IMR-90 (cell line): ENCODE data around the gene STAU1. TPM values are rescaled to one million over a fixed set of nuclear protein-coding genes. Genes with fewer than 3 reads are reported as not detected.
"Not testable (repeated sequence)": the region's sequence is repeated elsewhere in the genome, so short reads cannot be mapped to it uniquely, and the experiment has no call there.

Source experiments
- ATAC-seq: fragments of 200-7000 bp; cut with Tn5 transposase; 2 replicates; pipeline ENCODE4 v1.9.1; 2020; ENCODE audit warnings: low read depth, mild to moderate bottlenecking, moderate library complexity
- BruUV-seq: library from RNA; stranded (reverse); fragments of 400-500 nt; replicated peaks from 2 replicates; lab custom pipeline; 2021; lab: Mats Ljungman, UMichigan
- CTCF ChIA-PET: fragments of 300-600 bp; formaldehyde crosslinking; extraction: SDS; loops from one replicate; lab custom pipeline; 2021; ENCODE audit warnings: antibody characterized with exemption; lab: Yijun Ruan, JAX
- POLR2A ChIA-PET: fragments of 300-600 bp; sonication (Branson Sonifier 250); formaldehyde crosslinking; loops from one replicate; lab custom pipeline; 2022; ENCODE audit warnings: antibody characterized with exemption; ENCODE audit not compliant: unreplicated experiment; lab: Charles Lee
- DNase-seq: peaks from one replicate; pipeline ENCODE4 v3.0.0; 2013
- H2AFZ ChIP-seq: replicated peaks from 2 replicates; pipeline ENCODE3; 2013; ENCODE audit warnings: low read length, mild to moderate bottlenecking; ENCODE audit not compliant: poor library complexity
- H2AK5ac ChIP-seq: 2 replicates; pipeline ENCODE4 v1.6.1; 2013; ENCODE audit warnings: low read depth, low read length, inconsistent platforms
- H2AK9ac ChIP-seq: replicated peaks from 2 replicates; pipeline ENCODE3; 2013; ENCODE audit warnings: mild to moderate bottlenecking, low read depth, low read length, moderate library complexity; ENCODE audit not compliant: poor library complexity
- H2BK120ac ChIP-seq: 2 replicates; pipeline ENCODE4 v1.6.1; 2013; ENCODE audit warnings: low read depth, low read length, inconsistent platforms
- H2BK15ac ChIP-seq: 3 replicates; pipeline ENCODE4 v1.6.1; 2013; ENCODE audit warnings: low read depth, low read length, inconsistent platforms
- H2BK20ac ChIP-seq: 2 replicates; pipeline ENCODE4 v1.6.1; 2013; ENCODE audit warnings: low read depth, mild to moderate bottlenecking, inconsistent platforms, low read length, moderate library complexity
- H2BK5ac ChIP-seq: 2 replicates; pipeline ENCODE4 v1.6.1; 2013; ENCODE audit warnings: mild to moderate bottlenecking, low read depth, low read length, inconsistent platforms; ENCODE audit not compliant: poor library complexity, severe bottlenecking
- H3K14ac ChIP-seq: replicated peaks from 2 replicates; pipeline ENCODE4 v1.6.1; 2013; ENCODE audit warnings: low read depth, low read length, inconsistent platforms
- H3K18ac ChIP-seq: 2 replicates; pipeline ENCODE4 v1.6.1; 2013; ENCODE audit warnings: low read depth, low read length, control low read depth
- H3K23ac ChIP-seq: 2 replicates; pipeline ENCODE4 v1.6.1; 2013; ENCODE audit warnings: low read depth, low read length, inconsistent platforms
- H3K27ac ChIP-seq: 2 replicates; pipeline ENCODE4 v1.5.1; 2013; ENCODE audit warnings: mild to moderate bottlenecking, control low read depth, low read length; ENCODE audit not compliant: insufficient read depth
- H3K27me3 ChIP-seq: 2 replicates; pipeline ENCODE4 v1.6.1; 2013; ENCODE audit warnings: low read length; ENCODE audit not compliant: control insufficient read depth, insufficient read depth
- H3K36me3 ChIP-seq: 2 replicates; pipeline ENCODE4 v1.6.1; 2013; ENCODE audit warnings: low read length, mixed read lengths; ENCODE audit not compliant: control insufficient read depth, insufficient read depth
- H3K4ac ChIP-seq: 2 replicates; pipeline ENCODE4 v1.6.1; 2013; ENCODE audit warnings: low read depth, low read length, inconsistent platforms
- H3K4me1 ChIP-seq: 2 replicates; pipeline ENCODE4 v1.6.1; 2013; ENCODE audit warnings: low read length, mixed read lengths; ENCODE audit not compliant: control insufficient read depth, insufficient read depth
- H3K4me2 ChIP-seq: 2 replicates; pipeline ENCODE4 v1.6.1; 2013; ENCODE audit warnings: low read depth, mild to moderate bottlenecking, control low read depth, low read length, moderate library complexity
- H3K4me3 ChIP-seq: 2 replicates; pipeline ENCODE4 v1.5.1; 2013; ENCODE audit warnings: low read depth, mild to moderate bottlenecking, control low read depth, low read length, moderate library complexity; ENCODE audit not compliant: insufficient read depth
- H3K56ac ChIP-seq: 2 replicates; pipeline ENCODE4 v1.6.1; 2013; ENCODE audit warnings: low read length, inconsistent platforms; ENCODE audit not compliant: insufficient read depth; ENCODE audit errors: extremely low read depth
- H3K79me1 ChIP-seq, 2 experiments: 2 replicates each; pipeline ENCODE4 v1.6.1; 2013; ENCODE audit warnings: low read length in 2 of 2, inconsistent platforms in 1 of 2, low read depth in 1 of 2
- H3K9ac ChIP-seq: 2 replicates; pipeline ENCODE4 v1.6.1; 2013; ENCODE audit warnings: low read depth, low read length, control low read depth
- H3K9me1 ChIP-seq: 2 replicates; pipeline ENCODE4 v1.6.1; 2013; ENCODE audit warnings: low read length, inconsistent platforms; ENCODE audit not compliant: insufficient read depth
- H3K9me3 ChIP-seq: 2 replicates; pipeline ENCODE4 v1.6.1; 2013; ENCODE audit warnings: low read length; ENCODE audit not compliant: control insufficient read depth, insufficient read depth
- H4K20me1 ChIP-seq: 2 replicates; pipeline ENCODE4 v1.6.1; 2013; ENCODE audit warnings: low read length, inconsistent platforms; ENCODE audit not compliant: insufficient read depth
- H4K5ac ChIP-seq: 2 replicates; pipeline ENCODE4 v1.6.1; 2013; ENCODE audit warnings: mild to moderate bottlenecking, low read depth, low read length, control low read depth
- H4K8ac ChIP-seq, 2 experiments: 2 replicates each; pipeline ENCODE4 v1.6.1; 2013; ENCODE audit warnings: low read depth in 2 of 2, low read length in 2 of 2, control low read depth in 1 of 2, inconsistent platforms in 1 of 2
- H4K91ac ChIP-seq: 2 replicates; pipeline ENCODE4 v1.6.1; 2013; ENCODE audit warnings: low read depth, low read length, inconsistent platforms; ENCODE audit not compliant: insufficient read depth
- ELK1 ChIP-seq: fragments of 150-350 bp; IDR thresholded peaks from 2 replicates; pipeline ENCODE4 v1.6.1; 2016; ENCODE audit warnings: low read depth, mild to moderate bottlenecking, low read length, moderate library complexity, borderline replicate concordance
- FOS ChIP-seq: fragments of 150-350 bp; IDR thresholded peaks from 2 replicates; pipeline ENCODE4 v1.6.1; 2016; ENCODE audit warnings: low read depth, low read length
- MAFK ChIP-seq: IDR thresholded peaks from 2 replicates; pipeline ENCODE4 v1.6.1; 2012; ENCODE audit warnings: low read depth, low read length, improper control_type of control experiment
- MAZ ChIP-seq: IDR thresholded peaks from 2 replicates; pipeline ENCODE4 v1.6.1; 2012; ENCODE audit warnings: low read depth, mild to moderate bottlenecking, low read length, improper control_type of control experiment, moderate library complexity, borderline replicate concordance
- RCOR1 ChIP-seq: IDR thresholded peaks from 2 replicates; pipeline ENCODE4 v1.6.1; 2012; ENCODE audit warnings: mild to moderate bottlenecking, low read length, improper control_type of control experiment; ENCODE audit not compliant: insufficient replicate concordance
- WGBS, 2 experiments: methylation state at CpG; one replicate each; pipeline versions ENCODE4 v1.1.5 to v1.1.7; 2013; ENCODE audit warnings: missing lambda C conversion rate in 2 of 2; ENCODE audit not compliant: insufficient read length in 1 of 2; ENCODE audit errors: extremely low coverage in 2 of 2; 5-methylcytosine and 5-hydroxymethylcytosine counted together
- dilution Hi-C: fragments of 300-500 bp; cut with HindIII; formaldehyde crosslinking; loops from one replicate; pipeline ENCODE4 v1.14.3; 2018; ENCODE audit warnings: low sequenced_read_pairs; ENCODE audit not compliant: unreplicated experiment
- in situ Hi-C: fragments of 300-500 bp; cut with MboI; formaldehyde crosslinking; loops from 3 replicates; pipeline ENCODE4 v1.14.3; 2019; ENCODE audit warnings: low sequenced_read_pairs, inconsistent platforms, mixed read lengths
- intact Hi-C: fragments of 100-400 bp; cut with micrococcal nuclease; formaldehyde crosslinking; loops from 2 replicates; pipeline ENCODE4 v1.10.0; 2022
- polyA plus RNA-seq, 3 experiments: library from polyadenylated mRNA; depleted of rRNA; stranded (reverse); fragments of >200 nt; gene quantifications; 2 replicates each; pipeline ENCODE4 v1.2.3, GENCODE V29; 2012; ENCODE audit warnings: low replicate concordance in 1 of 3
- total RNA-seq: library from RNA; depleted of rRNA; stranded (reverse); fragments of >200 nt; gene quantifications from 2 replicates; pipeline ENCODE4 v1.2.3, GENCODE V29; 2012

Gene STAU1
- total and polyA plus RNA-seq, 2 of the 4 experiments (the other 2 are of a cell fraction), result 35.3 to 50.3 TPM

GRCh38 chr20:49091104-49091503 is 97.0 kb downstream of the STAU1 start:
- Histone ChIP-seq H3K4me1 (no peaks in the 10 kb centered on the region), H3K56ac (no peak overlapping the region), H3K9me3 (no peaks in the 10 kb centered on the region), H3K4me2 (no peak overlapping the region), H4K5ac (no peak overlapping the region), H3K14ac (no peak overlapping the region), H4K20me1 (no peaks in the 10 kb centered on the region), H2BK15ac (no peak overlapping the region), H2BK5ac (no peak overlapping the region), H3K27me3 (no peaks in the 10 kb centered on the region), H2AK5ac (no peak overlapping the region), H3K36me3 (peaks cover 34% of the 10 kb centered on the region), H3K4me3 (no peak overlapping the region), H3K18ac (no peak overlapping the region), H2AK9ac (no peak overlapping the region), H4K91ac (no peak overlapping the region), H3K9ac (no peak overlapping the region), H4K8ac (no peak overlapping the region), H3K79me1 (peaks cover 0 to 3% of the 10 kb centered on the region in 2 experiments; a peak in 2 of 4 replicates), H3K27ac (no peak overlapping the region), H3K23ac (no peak overlapping the region), H2BK120ac (no peak overlapping the region), H3K9me1 (no peaks in the 10 kb centered on the region), H2BK20ac (no peak overlapping the region), H2AFZ (no peak overlapping the region), H3K4ac (no peak overlapping the region)
- WGBS, 2 experiments, result 94% methylated on average over 5 of the region's 8 CpGs; no CpG with 5 or more reads in 1 of the 2 experiments
- POLR2A ChIA-PET, result no interaction called here
- CTCF ChIA-PET, result no interaction called here
- in situ Hi-C loops (no loop called here), intact Hi-C loops (no loop called here), dilution Hi-C loops (no loop called here)
- no TSS peak for BruUV-seq
- no peak for TF ChIP-seq MAZ
- no peak for TF ChIP-seq MAFK
- TF ChIP-seq RCOR1, result no peak
- TF ChIP-seq FOS, result no peak
- no peak for TF ChIP-seq ELK1
- ATAC-seq (no peak), DNase-seq (no peak)

- H4K8ac ChIP-seq, in situ Hi-C loops, POLR2A ChIA-PET, H3K9me1 ChIP-seq, intact Hi-C loops, H2BK5ac ChIP-seq, DNase-seq, H4K91ac ChIP-seq, H2BK20ac ChIP-seq, H2AK9ac ChIP-seq, H2BK120ac ChIP-seq, H3K9ac ChIP-seq, H3K9me3 ChIP-seq, H2AK5ac ChIP-seq, H3K4ac ChIP-seq, H4K5ac ChIP-seq, ATAC-seq, dilution Hi-C loops, H3K18ac ChIP-seq, H3K4me3 ChIP-seq, H3K14ac ChIP-seq, H3K56ac ChIP-seq, H3K4me1 ChIP-seq, BruUV-seq, H4K20me1 ChIP-seq, H3K27ac ChIP-seq, H2BK15ac ChIP-seq, H3K27me3 ChIP-seq, H2AFZ ChIP-seq, H3K23ac ChIP-seq, H3K4me2 ChIP-seq: not testable (repeated sequence)
- CTCF ChIA-PET, result interaction anchor here (0.7 kb wide), 1 partner anchor 58 kb away, joined by 9 read pairs; no protein-coding TSS in a partner anchor
- WGBS, 2 experiments, result 80% methylated on average over 1 of the region's 12 CpGs; no CpG with 5 or more reads in 1 of the 2 experiments
- Histone ChIP-seq H3K79me1 (peaks cover 8 to 31% of the 10 kb centered on the region in 2 experiments; a peak in 2 of 4 replicates), H3K36me3 (peaks cover 40% of the 10 kb centered on the region)
Observed at GRCh38 chr20:49082295-49082694, 105.8 kb downstream of the STAU1 start.
